ENCODE measurements around the gene RPUSD4.

Gene RPUSD4

GRCh38 chr11:126167488-126167887, 44.0 kb downstream of the RPUSD4 start:
- TF ChIP-seq CTCF (IDR thresholded peaks at IDR 0.05; ENCODE audit: control extremely low read depth, extremely low read depth, low read depth, missing control alignments) = no peak
- ChIA-PET CTCF (interaction anchor here (0.8 kb wide), 1 partner anchor 11 kb away, joined by 3 read pairs; no protein-coding TSS in a partner anchor), POLR2A (no interaction called here)
- no peak for DNase-seq (ENCODE audit: extremely low spot score)

GRCh38 chr11:126166413-126166812, 45.0 kb downstream of the RPUSD4 start:
- no peak for DNase-seq (ENCODE audit: extremely low spot score)
- ChIA-PET POLR2A (no interaction called here), CTCF (interaction anchor here (1.3 kb wide), 1 partner anchor 27 kb away, joined by 6 read pairs; no protein-coding TSS in a partner anchor)
- no peak for TF ChIP-seq CTCF (IDR thresholded peaks at IDR 0.05; ENCODE audit: control extremely low read depth, extremely low read depth, low read depth, missing control alignments)

- ChIA-PET CTCF (interaction anchor here (1.3 kb wide), 1 partner anchor 28 kb away, joined by 6 read pairs; no protein-coding TSS in a partner anchor), POLR2A (no interaction called here)
- TF ChIP-seq CTCF (IDR thresholded peaks at IDR 0.05; ENCODE audit: control extremely low read depth, extremely low read depth, low read depth, missing control alignments) = no peak
- no peak for DNase-seq (ENCODE audit: extremely low spot score)
Observed at GRCh38 chr11:126165757-126166156, 45.7 kb downstream of the RPUSD4 start.

GRCh38 chr11:126165311-126165720, 46.1 kb downstream of the RPUSD4 start:
- ChIA-PET POLR2A (no interaction called here), CTCF (interaction anchor here (1.0 kb wide), 1 partner anchor 8 kb away, joined by 3 read pairs; no protein-coding TSS in a partner anchor)
- DNase-seq (ENCODE audit: extremely low spot score) = no peak
- no peak for TF ChIP-seq CTCF (IDR thresholded peaks at IDR 0.05; ENCODE audit: control extremely low read depth, extremely low read depth, low read depth, missing control alignments)

GRCh38 chr11:126164781-126165180, 46.7 kb downstream of the RPUSD4 start:
- no peak for TF ChIP-seq CTCF (IDR thresholded peaks at IDR 0.05; ENCODE audit: control extremely low read depth, extremely low read depth, low read depth, missing control alignments)
- no peak for DNase-seq (ENCODE audit: extremely low spot score)
- POLR2A ChIA-PET = no interaction called here
- CTCF ChIA-PET = interaction anchor here (1.0 kb wide), 1 partner anchor 9 kb away, joined by 3 read pairs; no protein-coding TSS in a partner anchor

- DNase-seq (ENCODE audit: extremely low spot score) = no peak
- no peak for TF ChIP-seq CTCF (IDR thresholded peaks at IDR 0.05; ENCODE audit: control extremely low read depth, extremely low read depth, low read depth, missing control alignments)
- ChIA-PET POLR2A (no interaction called here), CTCF (interaction anchor here (1.0 kb wide), 1 partner anchor 63 kb away, joined by 3 read pairs; no protein-coding TSS in a partner anchor)
Observed at GRCh38 chr11:126163779-126164178, 47.7 kb downstream of the RPUSD4 start.
